Measurements from ENCODE around the gene RGCC. TPM values are rescaled to one million over a fixed set of nuclear protein-coding genes. Genes with fewer than 3 reads are reported as not detected.

The RGCC gene
- total RNA-seq, 1 experiment from 2014 or later: 3.4 TPM

- no peaks in the 10 kb centered on the region for H3K9me3 ChIP-seq (ENCODE audit: insufficient read depth, low read depth)
- no TSS peak for BruUV-seq (replicated peaks)
- TF ChIP-seq CTCF (conservative IDR thresholded peaks at IDR 0.05) (no peak), EZH2 (IDR thresholded peaks at IDR 0.05; ENCODE audit: low read depth) (no peak)
- POLR2A ChIA-PET (ENCODE audit: unreplicated experiment): no interaction called here
- no peaks in the 10 kb centered on the region for H4K20me1 ChIP-seq (ENCODE audit: insufficient read depth)
- 0 out of 2 replicates have a peak, but pooled peaks cover 5% of the 10 kb centered on the region for H3K4me1 ChIP-seq (replicated peaks; ENCODE audit: insufficient read depth)
- H3F3A ChIP-seq (ENCODE audit: insufficient read depth, low read depth): peaks cover 2% of the 10 kb centered on the region; the same call in 1 of the 2 replicates
- no peak overlapping the region for H3K4me3 ChIP-seq
- H3K36me3 ChIP-seq (ENCODE audit: low read depth): no peaks in the 10 kb centered on the region
- H3K79me2 ChIP-seq (ENCODE audit: low read depth): no peaks in the 10 kb centered on the region
- no peak overlapping the region for H3K4me2 ChIP-seq
- no peak overlapping the region for H3K27ac ChIP-seq
- CTCF ChIA-PET: no interaction called here
- intact Hi-C loops (cut with micrococcal nuclease; ENCODE audit: unreplicated experiment): no loop called here
- no peak for DNase-seq
- H2AFZ ChIP-seq: no peak overlapping the region
- H3K9me2 ChIP-seq (ENCODE audit: insufficient read depth): no peaks in the 10 kb centered on the region
- H3K27me3 ChIP-seq (ENCODE audit: insufficient read depth, low read depth): peaks cover 10% of the 10 kb centered on the region; the same call in 1 of the 2 replicates
These were observed 4.3 kb downstream of the RGCC start for GRCh38 chr13:41461527-41462139.

- TF ChIP-seq CTCF (conservative IDR thresholded peaks at IDR 0.05) (no peak), EZH2 (IDR thresholded peaks at IDR 0.05; ENCODE audit: low read depth) (no peak)
- Histone ChIP-seq H2AFZ (no peak overlapping the region), H3K4me3 (no peak overlapping the region), H4K20me1 (ENCODE audit: insufficient read depth) (no peaks in the 10 kb centered on the region), H3K79me2 (ENCODE audit: low read depth) (no peaks in the 10 kb centered on the region), H3F3A (ENCODE audit: insufficient read depth, low read depth) (no peaks in the 10 kb centered on the region; the same call in 1 of the 2 replicates), H3K9me3 (ENCODE audit: insufficient read depth, low read depth) (no peaks in the 10 kb centered on the region), H3K9me2 (ENCODE audit: insufficient read depth) (no peaks in the 10 kb centered on the region), H3K36me3 (ENCODE audit: low read depth) (no peaks in the 10 kb centered on the region), H3K27ac (no peak overlapping the region), H3K27me3 (ENCODE audit: insufficient read depth, low read depth) (peaks cover 9% of the 10 kb centered on the region; the same call in 1 of the 2 replicates), H3K4me1 (replicated peaks; ENCODE audit: insufficient read depth) (0 out of 2 replicates have a peak, but pooled peaks cover 5% of the 10 kb centered on the region), H3K4me2 (no peak overlapping the region)
- CTCF ChIA-PET: no interaction called here
- no TSS peak for BruUV-seq (replicated peaks)
- intact Hi-C loops (cut with micrococcal nuclease; ENCODE audit: unreplicated experiment): no loop called here
- POLR2A ChIA-PET (ENCODE audit: unreplicated experiment): no interaction called here
- DNase-seq: no peak
These were observed 5.1 kb downstream of the RGCC start for GRCh38 chr13:41462427-41462826.

GRCh38 chr13:41463838-41464602, 6.7 kb downstream of the RGCC start:
- no peak for TF ChIP-seq CTCF (conservative IDR thresholded peaks at IDR 0.05)
- TF ChIP-seq EZH2 (IDR thresholded peaks at IDR 0.05; ENCODE audit: low read depth): no peak
- intact Hi-C loops (cut with micrococcal nuclease; ENCODE audit: unreplicated experiment): no loop called here
- Histone ChIP-seq H3K9me2 (ENCODE audit: insufficient read depth) (no peaks in the 10 kb centered on the region), H3K27me3 (ENCODE audit: insufficient read depth, low read depth) (no peaks in the 10 kb centered on the region), H3K4me2 (no peak overlapping the region), H3K27ac (no peak overlapping the region), H2AFZ (no peak overlapping the region), H3K4me3 (no peak overlapping the region), H3F3A (ENCODE audit: insufficient read depth, low read depth) (no peaks in the 10 kb centered on the region; the same call in 1 of the 2 replicates), H3K4me1 (replicated peaks; ENCODE audit: insufficient read depth) (no peaks in the 10 kb centered on the region), H3K79me2 (ENCODE audit: low read depth) (no peaks in the 10 kb centered on the region), H3K36me3 (ENCODE audit: low read depth) (no peaks in the 10 kb centered on the region), H4K20me1 (ENCODE audit: insufficient read depth) (no peaks in the 10 kb centered on the region), H3K9me3 (ENCODE audit: insufficient read depth, low read depth) (no peaks in the 10 kb centered on the region)
- ChIA-PET CTCF (no interaction called here), POLR2A (ENCODE audit: unreplicated experiment) (no interaction called here)
- no peak for DNase-seq
- no TSS peak for BruUV-seq (replicated peaks)
